ENCODE data around the gene GID4.

The GID4 gene

DNA sequence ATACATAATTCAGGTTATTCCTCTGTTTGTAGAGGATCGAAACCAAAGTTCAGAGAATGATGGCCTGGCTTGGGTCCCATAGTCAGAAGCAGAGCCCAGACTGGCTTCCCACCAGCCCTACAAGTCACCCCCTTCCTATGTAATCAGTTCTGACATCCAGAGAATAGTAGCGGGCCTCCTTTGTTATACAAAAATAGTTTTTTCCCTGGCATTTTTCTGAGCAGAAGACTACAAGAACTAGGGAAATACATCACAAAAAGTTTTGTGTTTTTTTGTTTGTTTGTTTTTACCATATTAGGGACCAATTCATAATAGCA lies 19.4 kb upstream of the GID4 start:
- no peaks in the 10 kb centered on the region for H3K27me3 ChIP-seq (ENCODE audit: control insufficient read depth, insufficient read depth, low read length)
- H3K9me3 ChIP-seq (ENCODE audit: control insufficient read depth, insufficient read depth, low read length) = no peaks in the 10 kb centered on the region
- H3K4me3 ChIP-seq (ENCODE audit: low read depth, low read length) = no peak overlapping the region
- peaks cover 4% of the 10 kb centered on the region for H3K36me3 ChIP-seq (ENCODE audit: control insufficient read depth, insufficient read depth, low read length)
- H3K9ac ChIP-seq (ENCODE audit: low read depth, low read length) = no peak overlapping the region
- no peaks in the 10 kb centered on the region for H3K4me1 ChIP-seq (ENCODE audit: control insufficient read depth, insufficient read depth, low read length)

DNA sequence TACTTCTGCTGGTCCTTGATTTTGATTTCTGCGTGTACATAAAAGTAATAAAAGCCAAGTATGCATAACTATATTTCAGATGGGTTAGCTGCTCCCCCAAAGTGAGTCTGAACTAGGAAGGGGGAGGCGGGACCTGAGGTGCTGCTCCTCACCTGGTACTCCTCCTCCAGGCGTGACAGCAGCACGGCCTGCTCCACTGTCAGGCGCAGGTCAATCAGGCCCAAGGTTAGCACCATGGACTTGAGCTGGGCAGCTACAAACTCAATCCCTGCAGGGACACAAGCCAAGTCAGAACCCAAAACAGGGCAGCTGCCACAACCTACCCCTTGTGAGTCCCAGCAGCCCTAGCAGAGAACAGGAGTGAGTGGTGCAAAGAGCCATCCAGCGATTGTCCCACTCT lies 18.2 kb upstream of the GID4 start:
- no peak overlapping the region for H3K4me3 ChIP-seq (ENCODE audit: low read depth, low read length)
- no peaks in the 10 kb centered on the region for H3K9me3 ChIP-seq (ENCODE audit: control insufficient read depth, insufficient read depth, low read length)
- no peaks in the 10 kb centered on the region for H3K27me3 ChIP-seq (ENCODE audit: control insufficient read depth, insufficient read depth, low read length)
- H3K9ac ChIP-seq (ENCODE audit: low read depth, low read length) = no peak overlapping the region
- no peaks in the 10 kb centered on the region for H3K4me1 ChIP-seq (ENCODE audit: control insufficient read depth, insufficient read depth, low read length)
- H3K36me3 ChIP-seq (ENCODE audit: control insufficient read depth, insufficient read depth, low read length) = peaks cover 4% of the 10 kb centered on the region

DNA sequence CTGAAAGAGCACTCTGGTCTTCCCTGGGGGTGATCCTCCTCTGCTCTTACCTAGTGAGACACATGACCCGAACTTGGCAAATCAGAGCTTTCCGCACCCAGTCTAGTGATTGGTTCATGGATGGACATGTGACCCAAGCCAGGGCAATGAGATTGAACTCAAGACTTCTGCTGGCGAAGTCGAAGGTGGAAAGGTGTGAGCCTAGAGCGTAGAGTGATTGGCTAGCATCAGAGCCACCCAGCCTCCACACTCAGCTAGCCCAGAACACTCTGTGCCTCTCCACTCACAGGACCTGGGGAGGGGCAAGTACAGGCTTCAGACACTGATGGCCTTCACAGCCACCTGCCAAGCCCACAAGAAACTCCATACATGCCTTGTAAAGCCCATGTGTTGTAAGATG lies 17.8 kb upstream of the GID4 start:
- Histone ChIP-seq H3K36me3 (ENCODE audit: control insufficient read depth, insufficient read depth, low read length) (peaks cover 4% of the 10 kb centered on the region), H3K9ac (ENCODE audit: low read depth, low read length) (no peak overlapping the region), H3K27me3 (ENCODE audit: control insufficient read depth, insufficient read depth, low read length) (no peaks in the 10 kb centered on the region), H3K9me3 (ENCODE audit: control insufficient read depth, insufficient read depth, low read length) (no peaks in the 10 kb centered on the region), H3K4me3 (ENCODE audit: low read depth, low read length) (no peak overlapping the region), H3K4me1 (ENCODE audit: control insufficient read depth, insufficient read depth, low read length) (no peaks in the 10 kb centered on the region)

DNA sequence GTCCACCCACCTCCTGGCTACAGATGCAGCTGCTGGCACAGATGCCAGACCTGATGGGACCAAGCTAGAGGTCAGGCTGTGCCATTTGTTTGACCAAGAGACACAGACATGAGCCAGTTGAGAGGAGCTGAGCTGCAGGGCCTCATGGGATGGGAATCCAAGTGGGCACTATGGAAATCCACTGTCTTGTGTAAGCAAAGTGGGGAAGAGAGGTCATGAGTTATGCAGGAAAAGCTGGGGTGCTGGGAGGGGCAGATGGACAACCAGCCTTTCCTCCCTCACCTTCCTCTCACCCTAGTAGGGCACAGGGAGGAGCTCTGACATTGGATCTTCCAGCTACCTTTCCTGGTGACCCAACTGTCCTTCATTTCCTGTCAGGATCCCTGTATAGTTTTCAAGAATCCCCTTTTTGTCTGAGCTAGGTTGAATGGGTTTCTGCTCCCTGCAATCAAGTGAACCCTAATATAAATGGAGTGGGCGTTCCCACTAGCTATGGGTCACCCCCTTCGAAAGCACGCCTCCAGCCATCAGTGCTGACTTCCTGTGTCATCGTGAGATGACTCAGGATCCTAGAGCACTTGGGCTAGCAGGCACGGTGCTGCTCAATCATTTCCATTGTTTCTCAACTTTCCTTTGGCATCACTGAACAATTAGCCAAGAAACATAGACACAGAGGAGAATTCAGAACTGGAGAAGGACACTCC lies 13.8 kb upstream of the GID4 start:
- no peaks in the 10 kb centered on the region for H3K27me3 ChIP-seq (ENCODE audit: control insufficient read depth, insufficient read depth, low read length)
- no peak overlapping the region for H3K9ac ChIP-seq (ENCODE audit: low read depth, low read length)
- no peaks in the 10 kb centered on the region for H3K4me1 ChIP-seq (ENCODE audit: control insufficient read depth, insufficient read depth, low read length)
- peaks cover 4% of the 10 kb centered on the region for H3K36me3 ChIP-seq (ENCODE audit: control insufficient read depth, insufficient read depth, low read length)
- no peak overlapping the region for H3K4me3 ChIP-seq (ENCODE audit: low read depth, low read length)
- no peaks in the 10 kb centered on the region for H3K9me3 ChIP-seq (ENCODE audit: control insufficient read depth, insufficient read depth, low read length)

DNA sequence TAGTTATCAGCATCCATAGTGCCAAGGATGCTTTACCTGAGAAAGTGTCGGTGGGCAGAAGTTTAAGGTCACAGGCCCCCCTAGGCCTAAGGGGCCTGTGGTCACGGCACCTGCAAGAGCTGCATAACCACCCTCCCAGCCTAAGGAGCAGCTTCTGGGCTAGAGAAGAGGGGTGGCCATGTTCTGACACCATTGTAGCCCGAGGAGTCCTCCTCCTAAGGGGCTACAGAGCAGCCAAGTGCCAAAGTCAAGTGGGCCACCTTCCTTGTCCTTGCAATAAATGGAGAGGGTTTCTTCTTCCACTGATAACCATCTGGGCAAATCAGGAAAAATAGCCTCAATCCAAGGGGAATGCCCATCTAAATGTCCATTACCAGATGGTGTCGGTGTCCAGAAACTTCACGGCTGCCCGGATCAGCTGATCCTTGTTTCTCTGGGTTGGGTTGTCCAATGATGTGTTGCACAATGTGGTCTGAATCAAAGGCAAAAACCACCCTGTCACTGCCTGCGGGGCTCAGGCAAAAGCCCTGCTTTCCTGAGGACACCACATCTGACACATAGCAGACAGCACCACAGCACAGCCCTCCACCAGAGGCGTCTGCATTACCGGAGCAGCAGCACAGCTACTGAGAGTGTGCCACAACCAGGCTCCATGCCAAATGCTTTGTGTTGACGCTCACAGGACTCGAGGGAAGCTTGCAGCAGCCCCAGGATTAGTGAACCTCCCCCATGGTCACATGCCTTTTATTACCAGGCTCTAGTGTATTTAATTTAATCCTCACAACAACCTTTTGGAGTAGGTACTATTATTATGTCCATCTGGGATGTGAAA lies 13.0 kb upstream of the GID4 start:
- no peaks in the 10 kb centered on the region for H3K4me1 ChIP-seq (ENCODE audit: control insufficient read depth, insufficient read depth, low read length)
- no peak overlapping the region for H3K9ac ChIP-seq (ENCODE audit: low read depth, low read length)
- H3K27me3 ChIP-seq (ENCODE audit: control insufficient read depth, insufficient read depth, low read length) = no peaks in the 10 kb centered on the region
- peaks cover 4% of the 10 kb centered on the region for H3K36me3 ChIP-seq (ENCODE audit: control insufficient read depth, insufficient read depth, low read length)
- no peaks in the 10 kb centered on the region for H3K9me3 ChIP-seq (ENCODE audit: control insufficient read depth, insufficient read depth, low read length)
- no peak overlapping the region for H3K4me3 ChIP-seq (ENCODE audit: low read depth, low read length)

DNA sequence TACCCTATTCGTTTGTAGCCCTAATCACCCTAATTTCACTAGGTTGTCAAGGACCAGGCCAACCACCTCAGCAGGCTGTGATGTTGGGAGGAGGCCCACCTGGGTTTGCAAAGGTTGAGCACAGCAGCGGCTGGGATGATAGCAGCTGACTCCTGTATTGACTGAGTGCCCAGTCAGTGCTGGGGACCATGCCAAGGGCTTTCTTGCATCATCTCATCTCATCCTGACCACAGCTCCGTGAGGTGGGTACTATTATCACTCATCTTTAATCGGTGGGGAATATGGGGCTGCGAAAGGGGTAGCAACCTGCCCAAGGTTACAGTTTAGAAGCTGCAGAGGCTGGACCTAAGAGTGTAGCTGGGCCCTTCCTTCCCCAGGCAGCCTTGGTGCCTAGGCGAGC lies 11.9 kb upstream of the GID4 start:
- H3K9me3 ChIP-seq (ENCODE audit: control insufficient read depth, insufficient read depth, low read length) = no peaks in the 10 kb centered on the region
- no peaks in the 10 kb centered on the region for H3K27me3 ChIP-seq (ENCODE audit: control insufficient read depth, insufficient read depth, low read length)
- H3K4me1 ChIP-seq (ENCODE audit: control insufficient read depth, insufficient read depth, low read length) = no peaks in the 10 kb centered on the region
- H3K4me3 ChIP-seq (ENCODE audit: low read depth, low read length) = no peak overlapping the region
- H3K36me3 ChIP-seq (ENCODE audit: control insufficient read depth, insufficient read depth, low read length) = no peaks in the 10 kb centered on the region
- H3K9ac ChIP-seq (ENCODE audit: low read depth, low read length) = no peak overlapping the region

DNA sequence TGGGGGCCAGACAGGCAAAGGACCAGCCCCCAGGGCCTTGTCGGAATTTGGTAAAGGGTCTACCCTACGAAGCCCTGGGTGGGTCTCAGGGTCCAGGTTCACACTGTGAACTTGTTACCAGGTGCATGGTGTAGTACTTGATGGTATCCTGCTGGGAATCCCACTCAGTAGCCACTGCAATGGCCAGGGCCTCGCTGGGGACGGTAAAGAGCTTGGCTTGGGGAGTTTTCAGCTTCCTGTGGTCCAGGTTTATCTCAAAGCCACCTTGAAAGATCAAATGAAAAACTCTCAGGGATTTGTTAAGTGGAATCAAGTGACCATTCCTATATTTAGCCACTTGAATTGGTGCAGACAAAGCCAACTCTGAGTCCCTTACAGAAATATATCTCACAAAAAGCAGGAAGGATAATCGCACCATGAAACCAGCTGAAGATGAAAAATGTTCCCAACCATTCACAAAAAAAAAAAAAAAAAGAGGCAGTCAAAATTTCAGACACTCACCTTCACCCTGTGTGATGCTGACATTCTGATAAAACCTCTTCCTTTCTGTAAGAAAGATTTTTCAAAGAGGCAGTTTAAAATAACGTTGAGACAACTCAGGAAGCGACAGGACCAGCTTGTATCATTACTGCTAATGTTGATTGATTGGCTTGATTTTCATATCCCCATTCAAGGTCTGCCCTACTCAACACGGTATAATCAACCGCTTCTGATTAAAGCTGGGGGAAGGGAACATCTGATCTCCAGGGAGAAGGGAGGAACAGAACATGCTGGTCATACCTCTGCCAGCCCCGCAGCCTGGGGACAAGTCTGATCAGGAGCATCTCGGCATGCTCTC lies 10.9 kb upstream of the GID4 start:
- Histone ChIP-seq H3K4me1 (ENCODE audit: control insufficient read depth, insufficient read depth, low read length) (no peaks in the 10 kb centered on the region), H3K4me3 (ENCODE audit: low read depth, low read length) (no peak overlapping the region), H3K36me3 (ENCODE audit: control insufficient read depth, insufficient read depth, low read length) (no peaks in the 10 kb centered on the region), H3K9ac (ENCODE audit: low read depth, low read length) (no peak overlapping the region), H3K27me3 (ENCODE audit: control insufficient read depth, insufficient read depth, low read length) (no peaks in the 10 kb centered on the region), H3K9me3 (ENCODE audit: control insufficient read depth, insufficient read depth, low read length) (no peaks in the 10 kb centered on the region)

DNA sequence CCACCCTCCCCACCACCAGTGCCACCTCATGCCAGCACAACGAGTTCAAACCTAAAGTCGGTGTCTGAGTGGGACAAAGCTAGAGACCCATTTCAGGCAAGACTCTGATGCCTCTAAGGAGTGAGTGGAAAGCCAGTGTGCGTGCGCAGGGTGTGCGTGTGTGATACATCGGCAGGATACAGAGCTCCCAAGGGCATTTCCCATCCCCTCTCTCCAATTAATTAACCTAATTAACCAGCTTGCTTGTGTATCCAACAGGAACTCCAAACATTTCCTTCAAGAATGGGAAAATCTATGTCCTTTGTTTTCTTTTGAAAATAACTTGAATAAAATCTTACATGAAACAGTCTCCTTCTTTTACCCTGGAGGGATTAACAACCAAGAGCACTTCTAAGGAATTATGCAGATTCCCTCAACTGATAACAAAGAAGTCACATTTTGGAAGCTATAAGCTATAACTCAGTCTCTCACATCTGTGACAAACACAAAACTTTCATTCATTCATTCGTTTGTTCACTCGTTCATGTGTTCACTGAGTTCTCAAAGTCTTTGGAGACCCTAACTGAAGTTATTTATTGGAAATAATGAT lies 10.2 kb upstream of the GID4 start:
- Histone ChIP-seq H3K36me3 (ENCODE audit: control insufficient read depth, insufficient read depth, low read length) (no peaks in the 10 kb centered on the region), H3K4me1 (ENCODE audit: control insufficient read depth, insufficient read depth, low read length) (no peaks in the 10 kb centered on the region), H3K27me3 (ENCODE audit: control insufficient read depth, insufficient read depth, low read length) (no peaks in the 10 kb centered on the region), H3K9me3 (ENCODE audit: control insufficient read depth, insufficient read depth, low read length) (no peaks in the 10 kb centered on the region), H3K9ac (ENCODE audit: low read depth, low read length) (no peak overlapping the region), H3K4me3 (ENCODE audit: low read depth, low read length) (no peak overlapping the region)

DNA sequence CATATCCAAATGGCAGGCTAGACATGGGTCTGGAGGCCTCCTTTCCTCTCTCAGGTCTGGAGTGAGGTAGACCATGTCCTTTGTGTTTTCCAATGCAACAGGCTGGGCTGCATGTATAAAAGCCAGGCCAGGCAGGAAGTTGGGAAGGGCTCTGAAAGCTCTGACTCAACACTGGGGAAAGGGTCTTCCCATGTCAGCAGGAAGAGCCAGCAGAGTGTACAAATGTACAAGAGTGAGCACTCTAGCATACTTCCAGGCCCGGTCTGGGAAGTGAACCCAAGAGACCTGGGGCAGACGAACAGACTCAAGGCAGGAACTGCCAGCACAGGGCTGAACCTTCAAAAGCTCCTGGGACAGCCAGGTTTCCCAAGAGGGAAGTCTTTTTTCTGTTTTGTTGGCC lies 7.3 kb upstream of the GID4 start:
- Histone ChIP-seq H3K4me1 (ENCODE audit: control insufficient read depth, insufficient read depth, low read length) (no peaks in the 10 kb centered on the region), H3K27me3 (ENCODE audit: control insufficient read depth, insufficient read depth, low read length) (no peaks in the 10 kb centered on the region), H3K9ac (ENCODE audit: low read depth, low read length) (no peak overlapping the region)

DNA sequence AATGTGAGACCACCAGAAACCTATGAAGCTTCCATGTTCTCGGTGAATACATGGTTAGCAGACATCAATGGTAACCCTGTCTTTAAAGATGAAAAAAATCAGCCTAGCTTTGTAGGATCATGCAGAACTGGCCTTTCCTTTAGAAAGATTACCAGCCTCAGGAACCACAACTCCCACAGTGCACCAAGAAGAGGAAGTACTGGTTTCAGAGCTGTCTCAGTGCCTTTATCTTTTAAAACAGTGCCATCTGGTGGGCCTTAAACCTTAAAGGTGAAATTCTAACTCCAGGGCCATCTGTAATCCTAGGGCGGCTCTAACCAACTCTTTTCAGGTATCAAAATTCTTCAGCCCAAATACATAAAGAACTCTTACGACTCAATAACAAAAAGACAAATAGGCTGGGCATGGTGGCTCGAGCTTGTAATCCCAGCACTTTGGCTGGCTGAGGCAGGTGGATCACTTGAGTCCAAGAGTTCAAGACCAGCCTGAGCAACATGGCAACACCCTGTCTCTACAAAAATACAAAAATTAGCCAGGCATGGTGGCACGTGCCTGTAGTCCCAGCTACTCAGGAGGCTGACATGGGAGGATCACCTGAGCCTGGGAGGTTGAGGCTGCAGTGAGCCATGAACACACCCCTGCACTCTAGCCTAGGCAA lies 5.6 kb upstream of the GID4 start:
- no peaks in the 10 kb centered on the region for H3K27me3 ChIP-seq (ENCODE audit: control insufficient read depth, insufficient read depth, low read length)
- no peaks in the 10 kb centered on the region for H3K36me3 ChIP-seq (ENCODE audit: control insufficient read depth, insufficient read depth, low read length)
- no peaks in the 10 kb centered on the region for H3K4me1 ChIP-seq (ENCODE audit: control insufficient read depth, insufficient read depth, low read length)
- no peak overlapping the region for H3K9ac ChIP-seq (ENCODE audit: low read depth, low read length)
- no peak overlapping the region for H3K4me3 ChIP-seq (ENCODE audit: low read depth, low read length)
- no peaks in the 10 kb centered on the region for H3K9me3 ChIP-seq (ENCODE audit: control insufficient read depth, insufficient read depth, low read length)

More for the DNA sequence above, 7.3 kb upstream of the GID4 start:
- Histone ChIP-seq H3K36me3 (ENCODE audit: control insufficient read depth, insufficient read depth, low read length) (no peaks in the 10 kb centered on the region), H3K9me3 (ENCODE audit: control insufficient read depth, insufficient read depth, low read length) (no peaks in the 10 kb centered on the region), H3K4me3 (ENCODE audit: low read depth, low read length) (no peak overlapping the region)

DNA sequence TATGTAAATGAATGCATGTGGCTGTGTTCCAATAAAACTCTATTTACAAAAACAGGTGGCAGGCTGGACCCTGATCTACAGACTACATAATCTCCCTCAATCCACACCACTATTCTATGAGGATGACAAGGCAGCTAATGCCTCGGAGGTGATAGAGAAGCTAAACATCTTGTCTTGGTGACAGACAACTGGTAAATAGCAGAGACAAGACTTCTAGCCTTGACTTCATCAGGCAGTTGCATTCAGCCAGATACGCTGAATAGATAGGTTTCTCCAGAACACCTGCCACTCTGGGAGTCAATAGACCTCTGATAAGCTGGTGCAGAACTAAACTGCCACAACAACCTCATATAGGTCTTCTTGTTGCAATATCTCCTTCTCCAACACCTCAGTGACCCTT lies 3.5 kb upstream of the GID4 start:
- no peaks in the 10 kb centered on the region for H3K9me3 ChIP-seq (ENCODE audit: control insufficient read depth, insufficient read depth, low read length)
- no peaks in the 10 kb centered on the region for H3K27me3 ChIP-seq (ENCODE audit: control insufficient read depth, insufficient read depth, low read length)
- no peak overlapping the region for H3K9ac ChIP-seq (ENCODE audit: low read depth, low read length)
- no peaks in the 10 kb centered on the region for H3K36me3 ChIP-seq (ENCODE audit: control insufficient read depth, insufficient read depth, low read length)
- H3K4me3 ChIP-seq (ENCODE audit: low read depth, low read length) = no peak overlapping the region
- no peaks in the 10 kb centered on the region for H3K4me1 ChIP-seq (ENCODE audit: control insufficient read depth, insufficient read depth, low read length)

All from iPS-15b (cell line).